ENCODE data around the gene TMPRSS13.
A peak's percentile ranks its signal among the peaks of the same experiment; 100 is the strongest.

The TMPRSS13 gene

GRCh38 chr11:117969160-117969991 is 40.2 kb upstream of the TMPRSS13 start:
- no peak overlapping the region for H3K4me3 ChIP-seq (ENCODE audit: low read depth in 1 of 2, low read length in 2 of 2)
- H3K9me3 ChIP-seq (ENCODE audit: control insufficient read depth in 1 of 2, low read length in 2 of 2): no peaks in the 10 kb centered on the region
- H3K27ac ChIP-seq (ENCODE audit: low read length): no peak overlapping the region
- H3K36me3 ChIP-seq (ENCODE audit: control insufficient read depth in 1 of 2, insufficient read depth in 2 of 2, low read length in 2 of 2): no peaks in the 10 kb centered on the region
- H3K27me3 ChIP-seq (ENCODE audit: low read depth, low read length): no peaks in the 10 kb centered on the region
- H3K4me1 ChIP-seq (ENCODE audit: control insufficient read depth in 1 of 2, insufficient read depth in 2 of 2, low read length in 2 of 2): peaks cover 0 to 4% of the 10 kb centered on the region in 2 donors

GRCh38 chr11:117966908-117967307 is 37.7 kb upstream of the TMPRSS13 start:
- H3K9me3 ChIP-seq (ENCODE audit: control insufficient read depth in 1 of 2, low read length in 2 of 2): no peaks in the 10 kb centered on the region
- no peak overlapping the region for H3K4me3 ChIP-seq (ENCODE audit: low read depth in 1 of 2, low read length in 2 of 2)
- no peaks in the 10 kb centered on the region for H3K27me3 ChIP-seq (ENCODE audit: low read depth, low read length)
- H3K36me3 ChIP-seq (ENCODE audit: control insufficient read depth in 1 of 2, insufficient read depth in 2 of 2, low read length in 2 of 2): no peaks in the 10 kb centered on the region
- H3K27ac ChIP-seq (ENCODE audit: low read length): no peak overlapping the region
- H3K4me1 ChIP-seq (ENCODE audit: control insufficient read depth in 1 of 2, insufficient read depth in 2 of 2, low read length in 2 of 2): no peaks in the 10 kb centered on the region

GRCh38 chr11:117962826-117963225 is 33.6 kb upstream of the TMPRSS13 start:
- H3K27me3 ChIP-seq (ENCODE audit: low read depth, low read length): no peaks in the 10 kb centered on the region
- no peaks in the 10 kb centered on the region for H3K4me1 ChIP-seq (ENCODE audit: control insufficient read depth in 1 of 2, insufficient read depth in 2 of 2, low read length in 2 of 2)
- no peaks in the 10 kb centered on the region for H3K9me3 ChIP-seq (ENCODE audit: control insufficient read depth in 1 of 2, low read length in 2 of 2)
- H3K4me3 ChIP-seq (ENCODE audit: low read depth in 1 of 2, low read length in 2 of 2): no peak overlapping the region
- no peak overlapping the region for H3K27ac ChIP-seq (ENCODE audit: low read length)
- H3K36me3 ChIP-seq (ENCODE audit: control insufficient read depth in 1 of 2, insufficient read depth in 2 of 2, low read length in 2 of 2): no peaks in the 10 kb centered on the region

- no peak overlapping the region for H3K4me3 ChIP-seq (ENCODE audit: low read depth in 1 of 2, low read length in 2 of 2)
- no peaks in the 10 kb centered on the region for H3K36me3 ChIP-seq (ENCODE audit: control insufficient read depth in 1 of 2, insufficient read depth in 2 of 2, low read length in 2 of 2)
Observed at GRCh38 chr11:117961896-117962295, 32.7 kb upstream of the TMPRSS13 start.

GRCh38 chr11:117960406-117960805 is 31.2 kb upstream of the TMPRSS13 start:
- Histone ChIP-seq H3K36me3 (ENCODE audit: control insufficient read depth in 1 of 2, insufficient read depth in 2 of 2, low read length in 2 of 2) (no peaks in the 10 kb centered on the region), H3K27me3 (ENCODE audit: low read depth, low read length) (no peaks in the 10 kb centered on the region), H3K4me3 (ENCODE audit: low read depth in 1 of 2, low read length in 2 of 2) (no peak overlapping the region), H3K9me3 (ENCODE audit: control insufficient read depth in 1 of 2, low read length in 2 of 2) (no peaks in the 10 kb centered on the region), H3K4me1 (ENCODE audit: control insufficient read depth in 1 of 2, insufficient read depth in 2 of 2, low read length in 2 of 2) (no peaks in the 10 kb centered on the region), H3K27ac (ENCODE audit: low read length) (peak overlapping the region; percentile 46)

More at GRCh38 chr11:117961896-117962295, 32.7 kb upstream of the TMPRSS13 start:
- no peaks in the 10 kb centered on the region for H3K27me3 ChIP-seq (ENCODE audit: low read depth, low read length)
- H3K9me3 ChIP-seq (ENCODE audit: control insufficient read depth in 1 of 2, low read length in 2 of 2): no peaks in the 10 kb centered on the region
- no peak overlapping the region for H3K27ac ChIP-seq (ENCODE audit: low read length)
- no peaks in the 10 kb centered on the region for H3K4me1 ChIP-seq (ENCODE audit: control insufficient read depth in 1 of 2, insufficient read depth in 2 of 2, low read length in 2 of 2)

- Histone ChIP-seq H3K4me3 (ENCODE audit: low read depth in 1 of 2, low read length in 2 of 2) (no peak overlapping the region), H3K4me1 (ENCODE audit: control insufficient read depth in 1 of 2, insufficient read depth in 2 of 2, low read length in 2 of 2) (no peaks in the 10 kb centered on the region), H3K27ac (ENCODE audit: low read length) (peak overlapping the region; percentile 53), H3K36me3 (ENCODE audit: control insufficient read depth in 1 of 2, insufficient read depth in 2 of 2, low read length in 2 of 2) (no peaks in the 10 kb centered on the region), H3K9me3 (ENCODE audit: control insufficient read depth in 1 of 2, low read length in 2 of 2) (no peaks in the 10 kb centered on the region), H3K27me3 (ENCODE audit: low read depth, low read length) (no peaks in the 10 kb centered on the region)
Observed at GRCh38 chr11:117959438-117960149, 30.4 kb upstream of the TMPRSS13 start.

- no peak overlapping the region for H3K27ac ChIP-seq (ENCODE audit: low read length)
- no peaks in the 10 kb centered on the region for H3K27me3 ChIP-seq (ENCODE audit: low read depth, low read length)
- H3K36me3 ChIP-seq (ENCODE audit: control insufficient read depth in 1 of 2, insufficient read depth in 2 of 2, low read length in 2 of 2): no peaks in the 10 kb centered on the region
- no peaks in the 10 kb centered on the region for H3K9me3 ChIP-seq (ENCODE audit: control insufficient read depth in 1 of 2, low read length in 2 of 2)
- H3K4me3 ChIP-seq (ENCODE audit: low read depth in 1 of 2, low read length in 2 of 2): no peak overlapping the region
- H3K4me1 ChIP-seq (ENCODE audit: control insufficient read depth in 1 of 2, insufficient read depth in 2 of 2, low read length in 2 of 2): no peaks in the 10 kb centered on the region
Observed at GRCh38 chr11:117958949-117959348, 29.7 kb upstream of the TMPRSS13 start.

GRCh38 chr11:117953024-117953671 is 23.9 kb upstream of the TMPRSS13 start:
- H3K27ac ChIP-seq (ENCODE audit: low read length): no peak overlapping the region
- no peaks in the 10 kb centered on the region for H3K9me3 ChIP-seq (ENCODE audit: control insufficient read depth in 1 of 2, low read length in 2 of 2)
- H3K27me3 ChIP-seq (ENCODE audit: low read depth, low read length): no peaks in the 10 kb centered on the region
- H3K4me3 ChIP-seq (ENCODE audit: low read depth in 1 of 2, low read length in 2 of 2): no peak overlapping the region
- H3K4me1 ChIP-seq (ENCODE audit: control insufficient read depth in 1 of 2, insufficient read depth in 2 of 2, low read length in 2 of 2): peaks cover 0 to 4% of the 10 kb centered on the region in 2 donors
- H3K36me3 ChIP-seq (ENCODE audit: control insufficient read depth in 1 of 2, insufficient read depth in 2 of 2, low read length in 2 of 2): no peaks in the 10 kb centered on the region

- no peak overlapping the region for H3K4me3 ChIP-seq (ENCODE audit: low read depth in 1 of 2, low read length in 2 of 2)
Observed at GRCh38 chr11:117950993-117951961, 22.1 kb upstream of the TMPRSS13 start.

GRCh38 chr11:117950301-117950700 is 21.1 kb upstream of the TMPRSS13 start:
- Histone ChIP-seq H3K27me3 (ENCODE audit: low read depth, low read length) (no peaks in the 10 kb centered on the region), H3K9me3 (ENCODE audit: control insufficient read depth in 1 of 2, low read length in 2 of 2) (no peaks in the 10 kb centered on the region), H3K4me3 (ENCODE audit: low read depth in 1 of 2, low read length in 2 of 2) (no peak overlapping the region), H3K27ac (ENCODE audit: low read length) (no peak overlapping the region), H3K36me3 (ENCODE audit: control insufficient read depth in 1 of 2, insufficient read depth in 2 of 2, low read length in 2 of 2) (no peaks in the 10 kb centered on the region), H3K4me1 (ENCODE audit: control insufficient read depth in 1 of 2, insufficient read depth in 2 of 2, low read length in 2 of 2) (peaks cover 0 to 4% of the 10 kb centered on the region in 2 donors)

More at GRCh38 chr11:117950993-117951961, 22.1 kb upstream of the TMPRSS13 start:
- H3K27ac ChIP-seq (ENCODE audit: low read length): no peak overlapping the region
- H3K9me3 ChIP-seq (ENCODE audit: control insufficient read depth in 1 of 2, low read length in 2 of 2): no peaks in the 10 kb centered on the region
- H3K36me3 ChIP-seq (ENCODE audit: control insufficient read depth in 1 of 2, insufficient read depth in 2 of 2, low read length in 2 of 2): no peaks in the 10 kb centered on the region
- peaks cover 0 to 4% of the 10 kb centered on the region in 2 donors for H3K4me1 ChIP-seq (ENCODE audit: control insufficient read depth in 1 of 2, insufficient read depth in 2 of 2, low read length in 2 of 2)
- H3K27me3 ChIP-seq (ENCODE audit: low read depth, low read length): no peaks in the 10 kb centered on the region
